A673 (cell line): ENCODE results near the gene KRTAP5-7. TPM values are rescaled to one million over a fixed set of nuclear protein-coding genes. Genes with fewer than 3 reads are reported as not detected.

ENCODE experiments used
- BruUV-seq: library from RNA; stranded (reverse); fragments of 400-500 nt; replicated peaks from 2 replicates; lab custom pipeline; 2021; lab: Mats Ljungman, UMichigan
- CTCF ChIA-PET: fragments of 300-600 bp; sonication (Branson Sonifier 250); formaldehyde crosslinking; loops from one replicate; lab custom pipeline; 2022; ENCODE audit warnings: antibody characterized with exemption; lab: Charles Lee
- POLR2A ChIA-PET: fragments of 300-600 bp; sonication (Branson Sonifier 250); formaldehyde crosslinking; loops from one replicate; lab custom pipeline; 2022; ENCODE audit warnings: antibody characterized with exemption; ENCODE audit not compliant: low non-redundant PET; lab: Charles Lee
- DNase-seq: peaks from one replicate; pipeline ENCODE4 v3.0.0-alpha.2; 2015; ENCODE audit warnings: low spot score
- H3K27ac ChIP-seq: fragments of 200-600 bp; sonication (generic); 2 replicates; pipeline ENCODE4 v1.5.1; 2016; ENCODE audit warnings: mixed run types, low read depth, mild to moderate bottlenecking, mixed read lengths, antibody characterized with exemption, low read length; ENCODE audit not compliant: poor library complexity, severe bottlenecking
- H3K27me3 ChIP-seq: fragments of 200-600 bp; sonication (generic); replicated peaks from 2 replicates; pipeline ENCODE4 v1.6.1; 2017; ENCODE audit warnings: mixed run types, low read depth, mild to moderate bottlenecking, mixed read lengths, antibody characterized with exemption, low read length; ENCODE audit not compliant: insufficient read depth, poor library complexity
- H3K36me3 ChIP-seq: fragments of 200-600 bp; sonication (generic); 2 replicates; pipeline ENCODE4 v1.6.1; 2016; ENCODE audit warnings: mixed run types, mild to moderate bottlenecking, mixed read lengths, antibody characterized with exemption, low read length; ENCODE audit not compliant: insufficient read depth, poor library complexity, severe bottlenecking
- H3K4me1 ChIP-seq: fragments of 200-600 bp; sonication (generic); 2 replicates; pipeline ENCODE4 v1.6.1; 2017; ENCODE audit warnings: mixed run types, mild to moderate bottlenecking, mixed read lengths, antibody characterized with exemption, low read length; ENCODE audit not compliant: insufficient read depth, poor library complexity, severe bottlenecking
- H3K4me3 ChIP-seq: fragments of 200-600 bp; sonication (generic); 2 replicates; pipeline ENCODE4 v1.5.1; 2016; ENCODE audit warnings: low read depth, mixed run types, mild to moderate bottlenecking, mixed read lengths, low read length; ENCODE audit not compliant: poor library complexity, severe bottlenecking
- H3K9me3 ChIP-seq: fragments of 200-600 bp; sonication (generic); 2 replicates; pipeline ENCODE4 v1.6.1; 2016; ENCODE audit warnings: mixed run types, low read depth, mild to moderate bottlenecking, mixed read lengths, antibody characterized with exemption, low read length; ENCODE audit not compliant: poor library complexity, severe bottlenecking
- EZH2 ChIP-seq: fragments of 200-600 bp; sonication (generic); IDR thresholded peaks from 2 replicates; pipeline ENCODE4 v1.6.1; 2017; ENCODE audit warnings: borderline replicate concordance, low read depth, mild to moderate bottlenecking, mixed read lengths, antibody characterized with exemption, low read length; ENCODE audit not compliant: poor library complexity, severe bottlenecking
- intact Hi-C: fragments of 100-400 bp; cut with micrococcal nuclease; formaldehyde crosslinking; loops from one replicate; pipeline ENCODE4 v1.10.0; 2022; ENCODE audit not compliant: unreplicated experiment
- total RNA-seq: library from RNA; stranded (reverse); gene quantifications from 2 replicates; pipeline ENCODE4 v1.2.3, GENCODE V29; 2021
- TF ChIP-seq, protein P1 (sequence below): fragments of 300-800, 200-600 bp; sonication (generic); conservative IDR thresholded peaks from 2 replicates; pipeline ENCODE4 v1.5.1; 2017; ENCODE audit warnings: low read depth, mild to moderate bottlenecking, antibody characterized with exemption, low read length, moderate library complexity, mixed read lengths

KRTAP5-7 gene
- total RNA-seq, 1 experiment from 2014 or later = not detected

DNA sequence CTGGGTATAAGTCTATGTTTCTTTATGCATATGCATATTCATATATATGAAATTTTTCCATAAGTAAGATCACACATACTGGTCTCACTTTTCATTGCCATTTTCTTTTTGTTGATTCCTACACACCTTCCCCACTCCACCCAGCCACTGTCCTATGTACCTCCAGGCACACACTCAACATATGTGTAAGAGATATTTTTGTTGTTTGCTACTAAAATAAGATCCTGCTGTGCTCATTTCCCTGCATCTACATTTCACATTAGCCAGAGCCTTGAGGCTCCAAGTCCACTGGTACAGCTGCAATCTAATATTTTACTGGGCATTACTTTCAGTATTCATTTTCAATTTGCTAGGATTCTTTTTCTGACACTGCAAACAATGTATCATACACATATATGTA, 30.2 kb downstream of the KRTAP5-7 start:
- BruUV-seq = no TSS peak

DNA sequence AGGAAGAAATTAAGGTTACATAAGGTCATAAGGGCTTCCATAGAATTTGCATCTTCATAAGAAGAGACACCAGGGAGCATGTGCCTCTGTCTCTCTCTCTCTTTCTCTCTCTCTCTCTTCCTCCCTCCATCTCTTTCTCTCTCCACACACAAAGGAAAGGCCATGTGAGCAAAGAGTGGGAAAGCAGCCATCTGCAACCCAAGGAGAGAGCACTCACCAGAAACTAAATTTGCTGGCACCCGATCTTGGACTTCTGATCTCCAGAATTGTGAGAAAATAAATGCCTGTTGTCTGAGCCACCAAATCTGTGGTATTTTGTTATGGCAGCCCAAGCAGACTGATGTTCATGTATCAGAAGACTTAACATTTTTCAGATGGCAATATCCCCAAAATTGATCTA, 31.9 kb downstream of the KRTAP5-7 start:
- ChIA-PET POLR2A (no interaction called here), CTCF (no interaction called here)
- H3K4me1 ChIP-seq = no peaks in the 10 kb centered on the region
- H3K27me3 ChIP-seq = peaks cover 10% of the 10 kb centered on the region
- H3K4me3 ChIP-seq = no peak overlapping the region
- intact Hi-C loops = no loop called here
- no peaks in the 10 kb centered on the region for H3K9me3 ChIP-seq
- BruUV-seq = no TSS peak
- no peak for DNase-seq
- no peak for TF ChIP-seq EZH2
- TF ChIP-seq, protein P1, sequence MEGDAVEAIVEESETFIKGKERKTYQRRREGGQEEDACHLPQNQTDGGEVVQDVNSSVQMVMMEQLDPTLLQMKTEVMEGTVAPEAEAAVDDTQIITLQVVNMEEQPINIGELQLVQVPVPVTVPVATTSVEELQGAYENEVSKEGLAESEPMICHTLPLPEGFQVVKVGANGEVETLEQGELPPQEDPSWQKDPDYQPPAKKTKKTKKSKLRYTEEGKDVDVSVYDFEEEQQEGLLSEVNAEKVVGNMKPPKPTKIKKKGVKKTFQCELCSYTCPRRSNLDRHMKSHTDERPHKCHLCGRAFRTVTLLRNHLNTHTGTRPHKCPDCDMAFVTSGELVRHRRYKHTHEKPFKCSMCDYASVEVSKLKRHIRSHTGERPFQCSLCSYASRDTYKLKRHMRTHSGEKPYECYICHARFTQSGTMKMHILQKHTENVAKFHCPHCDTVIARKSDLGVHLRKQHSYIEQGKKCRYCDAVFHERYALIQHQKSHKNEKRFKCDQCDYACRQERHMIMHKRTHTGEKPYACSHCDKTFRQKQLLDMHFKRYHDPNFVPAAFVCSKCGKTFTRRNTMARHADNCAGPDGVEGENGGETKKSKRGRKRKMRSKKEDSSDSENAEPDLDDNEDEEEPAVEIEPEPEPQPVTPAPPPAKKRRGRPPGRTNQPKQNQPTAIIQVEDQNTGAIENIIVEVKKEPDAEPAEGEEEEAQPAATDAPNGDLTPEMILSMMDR = no peak
- no peak overlapping the region for H3K27ac ChIP-seq
- H3K36me3 ChIP-seq = no peaks in the 10 kb centered on the region

More for the DNA sequence above, 30.2 kb downstream of the KRTAP5-7 start:
- no peaks in the 10 kb centered on the region for H3K9me3 ChIP-seq
- TF ChIP-seq, protein P1 = no peak
- no peaks in the 10 kb centered on the region for H3K4me1 ChIP-seq
- no peak overlapping the region for H3K4me3 ChIP-seq
- intact Hi-C loops = no loop called here
- H3K27me3 ChIP-seq = no peaks in the 10 kb centered on the region
- H3K36me3 ChIP-seq = no peaks in the 10 kb centered on the region
- DNase-seq = no peak
- no peak overlapping the region for H3K27ac ChIP-seq
- POLR2A ChIA-PET = no interaction called here
- CTCF ChIA-PET = interaction anchor here (0.6 kb wide), 1 partner anchor 50 kb away, joined by 3 read pairs; no protein-coding TSS in a partner anchor

DNA sequence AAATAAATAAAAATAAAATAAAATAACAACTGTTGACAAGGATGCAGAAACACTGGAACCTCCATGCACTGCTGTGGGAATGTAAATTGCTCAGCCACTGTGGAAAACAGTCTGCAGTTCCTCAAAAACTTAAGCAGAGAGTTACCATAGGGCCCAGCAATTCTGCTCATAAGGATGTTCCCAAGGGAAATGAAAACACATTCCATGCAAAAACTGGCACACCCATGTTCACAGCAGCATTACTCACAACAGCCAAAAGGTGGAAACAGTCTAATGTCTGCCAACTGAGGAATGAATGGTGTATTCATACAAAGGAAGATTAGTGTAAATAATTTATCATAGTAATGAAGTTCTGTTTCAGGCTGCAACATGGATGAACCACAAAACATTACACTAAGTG, 35.1 kb downstream of the KRTAP5-7 start:
- CTCF ChIA-PET = interaction anchor here (0.6 kb wide), 1 partner anchor 18 kb away, joined by 3 read pairs; no protein-coding TSS in a partner anchor
- TF ChIP-seq, protein P1 = no peak
- no peak for TF ChIP-seq EZH2

More for the DNA sequence above, 35.1 kb downstream of the KRTAP5-7 start:
- POLR2A ChIA-PET = no interaction called here
- H3K9me3 ChIP-seq = no peaks in the 10 kb centered on the region
- no TSS peak for BruUV-seq
- no peaks in the 10 kb centered on the region for H3K4me1 ChIP-seq
- intact Hi-C loops = no loop called here
- H3K4me3 ChIP-seq = no peak overlapping the region
- H3K36me3 ChIP-seq = no peaks in the 10 kb centered on the region
- peaks cover 10% of the 10 kb centered on the region for H3K27me3 ChIP-seq
- DNase-seq = peak; percentile 18
- no peak overlapping the region for H3K27ac ChIP-seq
